Measurements from ENCODE around the gene KCNT2.

DNA sequence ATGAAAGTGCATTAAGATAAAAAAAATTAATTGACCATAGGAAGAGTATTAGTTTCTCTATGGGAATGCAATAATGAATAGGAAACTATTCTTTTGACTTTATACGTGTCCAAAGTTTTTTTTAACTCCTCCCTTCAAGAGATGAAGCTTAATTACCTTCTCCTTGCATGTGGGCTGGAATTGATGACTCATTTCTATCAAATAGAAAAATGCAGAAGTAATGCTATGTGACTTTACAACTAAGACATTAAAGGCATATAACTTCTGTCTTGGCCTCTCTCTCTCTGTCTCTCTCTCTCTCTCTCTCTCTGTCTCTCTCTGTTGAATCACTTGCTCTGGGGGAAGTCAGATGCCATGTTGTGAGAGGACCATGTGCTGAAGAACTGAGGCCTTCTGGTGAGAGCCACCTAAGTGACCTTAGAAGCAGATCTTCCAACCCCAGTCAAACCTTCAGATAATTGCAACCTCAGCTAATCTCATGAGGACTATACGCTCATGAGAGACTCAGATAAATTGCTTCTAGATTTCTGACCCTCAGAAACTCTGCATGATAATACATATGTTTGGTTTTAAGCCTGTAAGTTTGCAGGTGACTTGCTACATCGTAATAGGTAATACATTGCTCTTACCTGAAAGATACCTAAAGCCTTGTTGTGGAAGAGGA lies 414.2 kb downstream of the KCNT2 start:
- no peak for TF ChIP-seq POLR2A (IDR thresholded peaks at IDR 0.05)
- TF ChIP-seq, protein P1, sequence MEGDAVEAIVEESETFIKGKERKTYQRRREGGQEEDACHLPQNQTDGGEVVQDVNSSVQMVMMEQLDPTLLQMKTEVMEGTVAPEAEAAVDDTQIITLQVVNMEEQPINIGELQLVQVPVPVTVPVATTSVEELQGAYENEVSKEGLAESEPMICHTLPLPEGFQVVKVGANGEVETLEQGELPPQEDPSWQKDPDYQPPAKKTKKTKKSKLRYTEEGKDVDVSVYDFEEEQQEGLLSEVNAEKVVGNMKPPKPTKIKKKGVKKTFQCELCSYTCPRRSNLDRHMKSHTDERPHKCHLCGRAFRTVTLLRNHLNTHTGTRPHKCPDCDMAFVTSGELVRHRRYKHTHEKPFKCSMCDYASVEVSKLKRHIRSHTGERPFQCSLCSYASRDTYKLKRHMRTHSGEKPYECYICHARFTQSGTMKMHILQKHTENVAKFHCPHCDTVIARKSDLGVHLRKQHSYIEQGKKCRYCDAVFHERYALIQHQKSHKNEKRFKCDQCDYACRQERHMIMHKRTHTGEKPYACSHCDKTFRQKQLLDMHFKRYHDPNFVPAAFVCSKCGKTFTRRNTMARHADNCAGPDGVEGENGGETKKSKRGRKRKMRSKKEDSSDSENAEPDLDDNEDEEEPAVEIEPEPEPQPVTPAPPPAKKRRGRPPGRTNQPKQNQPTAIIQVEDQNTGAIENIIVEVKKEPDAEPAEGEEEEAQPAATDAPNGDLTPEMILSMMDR (IDR thresholded peaks at IDR 0.05): no peak
- no peak for TF ChIP-seq POLR2AphosphoS5 (IDR thresholded peaks at IDR 0.05)
